MM.1S (cell line): ENCODE results near the gene IRF1.

Experiments
- CTCF ChIP-seq: fragments of 300-600 bp; sonication (generic); IDR thresholded peaks from 2 replicates; pipeline ENCODE4 v1.5.1; 2016; ENCODE audit warnings: antibody characterized with exemption, low read length, mixed read lengths
- EZH2 ChIP-seq: fragments of 300-600 bp; sonication (generic); optimal IDR thresholded peaks from 2 replicates; pipeline ENCODE3; 2017; ENCODE audit warnings: low read depth, mild to moderate bottlenecking, antibody characterized with exemption, low read length, mixed read lengths

GRCh38 chr5:132456296-132456986 lies 34.1 kb downstream of the IRF1 start:
- TF ChIP-seq CTCF (no peak), EZH2 (no peak)
